ENCODE results near the gene MARCO. TPM values are rescaled to one million over a fixed set of nuclear protein-coding genes. Genes with fewer than 3 reads are reported as not detected.

The MARCO gene
- total and polyA plus RNA-seq, 2 of the 8 experiments (the other 6 are each of a cell fraction or from before 2014, with no cell fraction given): not detected

- no peak for TF ChIP-seq E2F6 (IDR thresholded peaks at IDR 0.05)
- no peak for TF ChIP-seq MAX (IDR thresholded peaks at IDR 0.05)
- TF ChIP-seq ZNF274 (IDR thresholded peaks at IDR 0.05; ENCODE audit: borderline replicate concordance, extremely low read depth, low read length): no peak
- TF ChIP-seq RXRA (IDR thresholded peaks at IDR 0.05; ENCODE audit: insufficient read depth, low read depth, low read length): no peak
- TF ChIP-seq SIRT6 (IDR thresholded peaks at IDR 0.05; ENCODE audit: low read length): no peak
- TF ChIP-seq MAFK (IDR thresholded peaks at IDR 0.05; ENCODE audit: low read depth, low read length): no peak
- no peak for TF ChIP-seq POLR2AphosphoS5 (IDR thresholded peaks at IDR 0.05; ENCODE audit: low read depth, low read length)
Measured at GRCh38 chr2:118903551-118904479, 38.2 kb upstream of the MARCO start (continued).

All from H1 (cell line).